GM21737 (cell line): Measurements from ENCODE around the gene FGF18.
"Not testable (repeated sequence)": the region's sequence is repeated elsewhere in the genome, so short reads cannot be mapped to it uniquely, and the experiment has no call there.

Source experiments
- ATAC-seq: cut with Tn5 transposase; IDR thresholded peaks from one replicate; pipeline ENCODE4 v1.9.1; 2021; ENCODE audit warnings: mild to moderate bottlenecking, moderate library complexity; ENCODE audit not compliant: unreplicated experiment

FGF18 gene

GRCh38 chr5:171492781-171493180, 73.3 kb downstream of the FGF18 start:
- ATAC-seq, result no peak

DNA sequence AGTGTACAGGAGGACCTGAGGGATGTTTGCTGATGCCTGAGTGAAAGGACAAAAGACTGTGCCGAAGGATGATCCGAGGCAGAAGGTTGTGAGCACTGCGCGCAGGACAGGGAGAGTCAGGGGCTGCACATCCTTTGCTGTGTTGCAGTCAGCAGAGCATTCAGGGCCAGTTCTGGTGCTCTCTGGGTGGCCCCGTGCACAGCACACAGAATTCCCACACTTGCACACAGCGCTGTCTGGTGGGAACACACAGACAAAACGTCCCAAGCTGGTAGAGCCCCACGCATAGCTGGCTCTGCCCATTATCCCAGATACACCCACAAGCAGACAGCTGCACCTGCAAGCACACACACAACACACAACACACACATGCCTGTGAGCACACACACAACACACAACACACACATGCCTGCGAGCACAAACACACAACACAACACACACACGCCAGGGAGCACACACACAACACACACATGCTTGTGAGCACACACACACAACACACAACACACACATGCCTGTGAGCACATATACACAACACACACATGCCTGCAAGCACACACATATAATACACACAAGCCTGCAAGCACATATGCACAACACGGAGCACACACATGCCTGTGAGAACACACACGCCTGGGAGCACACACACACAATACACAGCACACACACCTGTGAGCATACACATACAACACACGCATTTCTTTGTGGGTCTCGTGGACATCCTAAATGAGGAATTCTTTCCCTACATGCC, 74.4 kb downstream of the FGF18 start:
- no peak for ATAC-seq

- ATAC-seq, result no peak
These were observed 75.1 kb downstream of the FGF18 start for GRCh38 chr5:171494452-171495121.

DNA sequence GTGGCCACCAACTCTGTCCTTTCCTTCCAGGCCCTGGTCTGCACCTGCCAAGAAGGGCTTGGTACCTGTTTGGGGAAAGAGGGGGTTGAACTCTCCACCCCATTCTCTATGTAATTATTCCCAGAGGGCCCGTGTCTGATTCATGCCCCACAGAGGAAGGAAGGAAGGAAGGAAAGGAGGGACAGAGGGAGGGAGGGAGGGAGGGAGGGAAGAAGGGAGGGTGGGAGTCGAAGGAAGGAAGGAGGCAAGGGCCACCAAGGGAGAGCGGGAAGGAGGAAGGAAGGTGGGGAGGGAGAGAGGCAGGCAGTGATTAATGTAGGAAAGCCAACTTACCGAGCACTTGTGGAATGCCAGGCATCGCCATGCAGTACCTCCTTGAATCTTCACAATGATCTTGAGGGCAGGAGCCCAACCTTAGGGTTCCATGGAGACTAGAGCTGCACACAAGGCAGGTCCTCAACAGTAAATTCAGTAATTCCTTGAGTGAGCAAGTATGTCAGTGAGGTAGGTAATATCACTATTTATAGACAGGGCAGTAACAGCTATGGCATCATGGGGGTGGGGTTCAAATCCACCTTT, 75.8 kb downstream of the FGF18 start:
- no peak for ATAC-seq

DNA sequence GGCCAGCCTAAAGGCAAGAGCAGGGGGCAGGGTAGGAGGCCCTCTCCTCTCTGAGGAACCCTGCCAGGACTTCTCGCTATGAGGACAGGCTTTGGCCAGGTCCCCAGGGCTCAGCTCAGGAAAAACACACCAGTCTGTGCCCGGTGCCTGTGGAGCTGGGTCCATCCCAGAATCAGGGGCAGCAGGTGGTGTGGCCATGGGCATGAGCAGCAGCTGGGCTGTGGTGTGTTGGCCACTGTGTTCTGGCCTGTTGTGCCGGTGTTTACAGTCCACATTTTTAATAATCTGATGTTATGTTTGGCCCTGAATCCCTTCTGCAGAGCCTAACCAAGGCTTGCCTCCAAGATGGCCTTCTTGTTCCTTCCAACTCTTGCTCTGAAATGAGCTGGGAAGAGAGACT, 77.0 kb downstream of the FGF18 start:
- no peak for ATAC-seq

GRCh38 chr5:171497494-171497893, 78.0 kb downstream of the FGF18 start:
- ATAC-seq, result not testable (repeated sequence)

GRCh38 chr5:171498166-171498565, 78.7 kb downstream of the FGF18 start:
- ATAC-seq, result no peak

DNA sequence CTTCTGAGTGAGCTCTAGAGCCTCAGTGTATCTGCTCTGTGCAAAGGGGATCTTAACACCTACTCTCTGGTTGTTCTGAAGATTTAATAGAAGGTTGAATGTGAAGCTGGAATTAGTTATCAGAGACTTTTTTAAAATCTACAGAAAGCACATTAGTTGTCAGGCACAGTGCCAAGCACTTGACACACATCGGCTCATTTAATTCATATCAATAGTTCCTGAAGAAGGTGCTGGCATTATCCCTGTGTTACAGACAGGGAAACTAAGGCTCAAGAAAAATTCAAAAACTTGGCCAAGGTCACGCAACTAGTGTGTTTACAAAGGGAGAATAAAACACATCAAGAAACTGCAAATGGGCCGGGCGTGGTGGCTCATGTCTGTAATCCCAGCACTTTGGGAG, 80.2 kb downstream of the FGF18 start:
- ATAC-seq, result no peak

- ATAC-seq, result no peak
These were observed 86.1 kb downstream of the FGF18 start for GRCh38 chr5:171505473-171506043.

DNA sequence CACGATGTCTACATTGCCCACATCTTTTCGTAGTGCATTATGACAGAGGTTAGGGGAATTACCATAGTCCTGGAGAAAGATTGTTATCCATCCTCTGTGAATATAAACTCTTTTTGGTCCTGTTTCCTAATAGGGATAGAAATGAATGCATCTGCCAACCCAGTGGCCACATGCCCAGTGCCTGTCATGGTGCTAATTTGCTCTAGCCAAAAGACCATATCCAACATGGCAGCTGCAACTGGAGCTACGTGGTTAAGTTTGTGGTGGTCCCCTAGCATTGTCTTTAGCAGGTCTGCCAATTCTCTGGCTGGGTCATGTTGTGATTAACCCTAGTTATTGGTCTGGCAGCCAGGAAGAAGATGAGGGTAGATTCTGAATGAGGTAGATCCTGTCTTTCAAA, 87.5 kb downstream of the FGF18 start:
- ATAC-seq, result no peak
